Common myeloid progenitor, CD34-positive (primary cell): ENCODE results near the gene CADM2. TPM values are rescaled to one million over a fixed set of nuclear protein-coding genes. Genes with fewer than 3 reads are reported as not detected.
A peak's percentile ranks its signal among the peaks of the same experiment; 100 is the strongest.
"Not testable (repeated sequence)": the region's sequence is repeated elsewhere in the genome, so short reads cannot be mapped to it uniquely, and the experiment has no call there.

Source experiments
- CTCF ChIA-PET: fragments of 350-600 bp; sonication (Branson Sonifier 250); formaldehyde crosslinking; loops from one replicate; lab custom pipeline; 2021; ENCODE audit warnings: antibody characterized with exemption; lab: Charles Lee
- POLR2A ChIA-PET: fragments of 350-600 bp; sonication (Branson Sonifier 250); formaldehyde crosslinking; loops from one replicate; lab custom pipeline; 2021; ENCODE audit warnings: antibody characterized with exemption; lab: Charles Lee
- DNase-seq, 3 donors: peaks; one replicate each; pipeline versions ENCODE4 v3.0.0 to v3.0.0-alpha.2; 2013
- H3K27ac ChIP-seq, 2 experiments: 1 replicate in 1 of 2; 2 replicates in 1 of 2; pipeline ENCODE4 v1.7.0; 2013; ENCODE audit warnings: inconsistent platforms in 2 of 2, low read length in 2 of 2, mild to moderate bottlenecking in 2 of 2, low read depth in 1 of 2, moderate library complexity in 1 of 2; ENCODE audit not compliant: severe bottlenecking in 2 of 2, insufficient read depth in 1 of 2, poor library complexity in 1 of 2
- H3K27me3 ChIP-seq, 5 experiments: replicated peaks in 2 of 5; 1 replicate in 3 of 5; 2 replicates in 2 of 5; pipeline versions ENCODE4 v1.6.1 to v1.7.0; 2013; ENCODE audit warnings: low read length in 4 of 5, mild to moderate bottlenecking in 2 of 5, moderate library complexity in 2 of 5, inconsistent platforms in 1 of 5; ENCODE audit not compliant: insufficient read depth in 5 of 5, control insufficient read depth in 4 of 5
- H3K36me3 ChIP-seq, 4 experiments: 1 replicate in 2 of 4; 2 replicates in 2 of 4; pipeline versions ENCODE4 v1.6.1 to v1.7.0; 2013; ENCODE audit warnings: low read length in 3 of 4, control low read depth in 1 of 4, mild to moderate bottlenecking in 1 of 4; ENCODE audit not compliant: control insufficient read depth in 4 of 4, insufficient read depth in 4 of 4
- H3K4me1 ChIP-seq, 4 experiments: 1 replicate in 3 of 4; 2 replicates in 1 of 4; pipeline versions ENCODE4 v1.6.1 to v1.7.1; 2013; ENCODE audit warnings: low read length in 3 of 4, mild to moderate bottlenecking in 3 of 4, control low read depth in 1 of 4, inconsistent platforms in 1 of 4, moderate library complexity in 1 of 4; ENCODE audit not compliant: control insufficient read depth in 4 of 4, insufficient read depth in 4 of 4; ENCODE audit errors: control extremely low read depth in 1 of 4
- H3K4me3 ChIP-seq, 7 experiments: 1 replicate in 4 of 7; 2 replicates in 3 of 7; pipeline versions ENCODE4 v1.5.1 to v1.7.0; 2013; ENCODE audit warnings: mild to moderate bottlenecking in 7 of 7, low read length in 6 of 7, moderate library complexity in 6 of 7, inconsistent platforms in 2 of 7, low read depth in 2 of 7, control low read depth in 1 of 7; ENCODE audit not compliant: insufficient read depth in 4 of 7, control insufficient read depth in 1 of 7; ENCODE audit errors: extremely low read depth in 1 of 7
- H3K9me3 ChIP-seq, 5 experiments: 1 replicate in 4 of 5; 2 replicates in 1 of 5; pipeline versions ENCODE4 v1.6.1 to v1.7.1; 2013; ENCODE audit warnings: low read length in 4 of 5, mild to moderate bottlenecking in 2 of 5, inconsistent platforms in 1 of 5, low read depth in 1 of 5, moderate library complexity in 1 of 5; ENCODE audit not compliant: control insufficient read depth in 4 of 5, insufficient read depth in 2 of 5; ENCODE audit errors: control extremely low read depth in 1 of 5
- WGBS: methylation state at CpG from one replicate; pipeline ENCODE4 v1.1.5; 2013; ENCODE audit not compliant: insufficient coverage; 5-methylcytosine and 5-hydroxymethylcytosine counted together
- polyA plus RNA-seq: library from polyadenylated mRNA; unstranded; fragments of 120-200 nt; gene quantifications from one replicate; pipeline ENCODE4 v1.2.1, GENCODE V29; 2013

The CADM2 gene
- polyA plus RNA-seq = 0.12 TPM

GRCh38 chr3:84958495-84959469, at the start of gene CADM2:
TSS of gene CADM2 (plus strand) at chr3:84958989.
- WGBS = under 1% methylated on average over 57 of the region's 70 CpGs
- POLR2A ChIA-PET = no interaction called here
- no peaks in the 10 kb centered on the region for H3K9me3 ChIP-seq
- H3K4me1 ChIP-seq = peaks cover 0 to 20% (median 12%) of the 10 kb centered on the region in 4 experiments
- no peak within 1 kb of the TSS for H3K27ac ChIP-seq
- peak; percentile 89 to 94 (median 94) for DNase-seq
- CTCF ChIA-PET = interaction anchor here (2.1 kb wide), 1 partner anchor 412 kb away, joined by 6 read pairs; no protein-coding TSS in a partner anchor
- peak within 1 kb of the TSS; percentile 50 to 87 (median 70) for H3K4me3 ChIP-seq
- peaks cover 23 to 66% (median 32%) of the 10 kb centered on the region in 5 experiments for H3K27me3 ChIP-seq
- H3K36me3 ChIP-seq = no peaks in the 10 kb centered on the region

DNA sequence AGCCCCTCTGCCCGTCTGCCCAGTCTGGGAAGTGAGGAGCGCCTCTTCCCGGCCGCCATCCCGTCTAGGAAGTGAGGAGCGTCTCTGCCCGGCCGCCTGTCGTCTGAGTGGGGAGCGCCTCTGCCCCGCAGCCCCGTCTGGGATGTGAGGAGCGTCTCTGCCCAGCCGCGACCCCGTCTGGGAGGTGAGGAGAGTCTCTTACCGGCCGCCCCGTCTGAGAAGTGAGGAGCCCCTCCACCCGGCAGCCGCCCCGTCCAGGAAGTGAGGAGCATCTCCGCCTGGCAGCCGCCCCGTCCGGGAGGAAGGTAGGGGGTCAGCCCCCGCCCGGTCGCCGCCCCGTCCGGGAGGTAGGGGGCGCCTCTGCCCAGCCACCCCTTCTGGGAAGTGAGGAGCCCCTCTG, 40.2 kb upstream of the CADM2 start:
- H3K27ac ChIP-seq, POLR2A ChIA-PET, H3K36me3 ChIP-seq, H3K27me3 ChIP-seq, H3K4me1 ChIP-seq, H3K4me3 ChIP-seq, DNase-seq, H3K9me3 ChIP-seq, CTCF ChIA-PET: not testable (repeated sequence)
- WGBS = 96% methylated on average over 31 of the region's 33 CpGs

GRCh38 chr3:84922682-84923081, 36.1 kb upstream of the CADM2 start:
- Histone ChIP-seq H3K27ac (no peak overlapping the region), H3K4me1 (no peaks in the 10 kb centered on the region), H3K36me3 (no peaks in the 10 kb centered on the region), H3K27me3 (no peaks in the 10 kb centered on the region), H3K9me3 (peaks cover 0 to 1% (median 0%) of the 10 kb centered on the region in 5 experiments), H3K4me3 (no peak overlapping the region)
- no CpG with 5 or more reads among the region's 3 CpGs for WGBS
- ChIA-PET CTCF (no interaction called here), POLR2A (no interaction called here)
- no peak for DNase-seq

DNA sequence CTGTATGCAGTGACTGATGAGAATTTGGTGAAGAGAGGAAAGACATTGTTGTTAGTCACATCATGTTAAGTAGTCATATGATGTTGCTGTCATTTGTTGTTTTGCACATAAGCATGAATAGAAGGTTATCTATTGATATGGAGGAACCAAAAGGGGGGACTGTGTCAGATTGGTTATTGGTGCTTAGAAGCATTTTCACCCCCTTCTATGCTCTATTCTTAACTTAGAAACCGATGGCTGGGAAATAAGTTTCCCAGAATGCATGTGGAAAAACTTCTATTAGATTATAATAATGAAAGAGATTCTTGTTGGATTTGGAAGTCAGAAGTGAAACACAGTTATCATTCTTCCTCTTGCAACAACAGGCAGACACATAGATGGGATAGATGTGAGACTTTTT, 33.2 kb upstream of the CADM2 start:
- H3K4me3 ChIP-seq = no peak overlapping the region
- H3K27ac ChIP-seq = no peak overlapping the region
- no peaks in the 10 kb centered on the region for H3K27me3 ChIP-seq
- no peaks in the 10 kb centered on the region for H3K4me1 ChIP-seq
- WGBS = no CpG with 5 or more reads among the region's 1 CpG
- no peaks in the 10 kb centered on the region for H3K36me3 ChIP-seq
- ChIA-PET POLR2A (no interaction called here), CTCF (no interaction called here)
- H3K9me3 ChIP-seq = no peaks in the 10 kb centered on the region
- DNase-seq = no peak

DNA sequence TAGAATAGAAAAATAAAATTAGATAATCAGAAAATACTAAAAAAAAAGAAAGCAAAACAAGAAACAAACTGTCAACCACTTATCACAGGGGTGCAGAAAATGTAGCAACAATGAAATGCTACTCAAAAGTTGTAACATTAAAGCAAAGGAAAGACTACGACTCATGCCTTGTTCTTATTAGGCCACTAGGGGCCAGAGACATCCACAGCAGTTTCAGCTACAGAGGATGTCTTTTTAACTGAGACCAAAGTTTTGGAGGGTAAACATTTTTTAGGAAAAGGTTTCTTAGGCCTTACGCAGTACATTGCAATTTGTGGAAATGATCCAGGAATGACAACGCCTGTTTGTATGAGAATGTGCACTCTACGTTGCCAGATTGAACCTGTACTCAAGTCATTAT, 15.4 kb upstream of the CADM2 start:
- CTCF ChIA-PET = no interaction called here
- Histone ChIP-seq H3K27me3 (no peaks in the 10 kb centered on the region), H3K4me3 (no peak overlapping the region), H3K27ac (no peak overlapping the region), H3K9me3 (no peaks in the 10 kb centered on the region), H3K36me3 (no peaks in the 10 kb centered on the region), H3K4me1 (no peaks in the 10 kb centered on the region)
- POLR2A ChIA-PET = no interaction called here
- 80% methylated on average over 4 of the region's 4 CpGs for WGBS
- DNase-seq = no peak

- no peaks in the 10 kb centered on the region for H3K27me3 ChIP-seq
- H3K36me3 ChIP-seq = no peaks in the 10 kb centered on the region
- CTCF ChIA-PET = no interaction called here
- DNase-seq = peak in 1 of 3 donors; percentile 10
- no peaks in the 10 kb centered on the region for H3K4me1 ChIP-seq
- POLR2A ChIA-PET = no interaction called here
- no peaks in the 10 kb centered on the region for H3K9me3 ChIP-seq
- no peak overlapping the region for H3K4me3 ChIP-seq
- WGBS = no CpG with 5 or more reads among the region's 1 CpG
- no peak overlapping the region for H3K27ac ChIP-seq
Observed at GRCh38 chr3:84946240-84946639, 12.5 kb upstream of the CADM2 start.
